ENCODE measurements around the gene CHEK2.

CHEK2 gene

DNA sequence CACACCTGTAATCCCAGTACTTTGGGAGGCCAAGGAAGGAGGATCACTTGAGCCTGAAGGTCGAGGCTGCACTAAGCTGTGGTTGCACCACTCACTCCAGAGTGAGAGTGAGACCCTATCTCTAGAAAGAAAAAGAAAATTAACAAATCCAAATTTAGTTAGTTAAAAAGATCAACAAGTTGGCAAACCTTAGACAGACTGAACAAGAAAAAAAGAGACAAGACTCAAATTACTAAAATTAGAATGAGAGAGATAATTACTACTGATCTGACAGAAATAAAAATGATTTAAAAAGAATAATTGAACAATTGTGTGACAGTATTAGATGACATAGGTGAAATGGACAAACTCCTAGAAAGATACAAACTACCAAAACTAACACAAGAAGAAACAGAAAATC lies 13.6 kb downstream of the CHEK2 start:
- no peak overlapping the region for H3K4me3 ChIP-seq (ENCODE audit: low read depth, low read length)
- no peak for TF ChIP-seq CTCF (IDR thresholded peaks at IDR 0.05; ENCODE audit: insufficient read depth, low read depth, low read length, missing control alignments)
- DNase-seq (ENCODE audit: low read depth) = no peak

GRCh38 chr22:28718044-28718443 lies 23.6 kb downstream of the CHEK2 start:
- TF ChIP-seq CTCF (IDR thresholded peaks at IDR 0.05; ENCODE audit: insufficient read depth, low read depth, low read length, missing control alignments) = no peak
- DNase-seq (ENCODE audit: low read depth) = no peak
- no peak overlapping the region for H3K4me3 ChIP-seq (ENCODE audit: low read depth, low read length)

- no peak for DNase-seq (ENCODE audit: low read depth)
- no peak for TF ChIP-seq CTCF (IDR thresholded peaks at IDR 0.05; ENCODE audit: insufficient read depth, low read depth, low read length, missing control alignments)
These were observed 24.9 kb downstream of the CHEK2 start for GRCh38 chr22:28716686-28717085.

GRCh38 chr22:28715611-28716010 lies 26.0 kb downstream of the CHEK2 start:
- H3K4me3 ChIP-seq (ENCODE audit: low read depth, low read length) = no peak overlapping the region
- no peak for TF ChIP-seq CTCF (IDR thresholded peaks at IDR 0.05; ENCODE audit: insufficient read depth, low read depth, low read length, missing control alignments)
- DNase-seq (ENCODE audit: low read depth) = no peak

More at GRCh38 chr22:28716686-28717085, 24.9 kb downstream of the CHEK2 start:
- no peak overlapping the region for H3K4me3 ChIP-seq (ENCODE audit: low read depth, low read length)

DNA sequence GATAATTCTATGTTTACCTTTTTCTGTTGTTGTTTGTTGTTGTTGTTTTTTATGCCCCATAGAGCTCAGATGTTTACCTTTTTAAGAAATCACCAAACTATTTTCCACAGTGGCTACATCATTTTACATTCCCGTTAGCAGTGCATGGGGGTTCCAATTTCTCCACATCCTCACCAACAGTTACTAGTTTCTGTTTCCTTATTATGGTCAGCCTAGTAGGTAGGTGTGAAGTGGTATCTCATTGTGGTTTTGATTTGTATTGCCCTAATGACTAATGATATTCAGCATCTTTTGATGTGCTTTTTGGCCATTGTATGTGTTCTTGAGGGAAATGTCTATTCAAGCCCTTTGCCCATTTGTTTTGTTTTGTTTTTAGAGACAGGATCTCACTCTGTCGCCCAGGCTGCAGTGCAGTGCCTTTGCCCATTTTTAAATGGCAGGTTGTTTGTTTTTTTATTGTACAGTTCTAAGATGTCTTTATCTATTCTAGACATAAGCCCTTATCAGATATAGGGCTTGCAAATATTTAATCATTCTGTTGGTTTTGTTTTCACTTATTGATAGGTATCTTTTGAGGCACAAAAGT lies 27.5 kb downstream of the CHEK2 start:
- TF ChIP-seq CTCF (IDR thresholded peaks at IDR 0.05; ENCODE audit: insufficient read depth, low read depth, low read length, missing control alignments) = no peak

DNA sequence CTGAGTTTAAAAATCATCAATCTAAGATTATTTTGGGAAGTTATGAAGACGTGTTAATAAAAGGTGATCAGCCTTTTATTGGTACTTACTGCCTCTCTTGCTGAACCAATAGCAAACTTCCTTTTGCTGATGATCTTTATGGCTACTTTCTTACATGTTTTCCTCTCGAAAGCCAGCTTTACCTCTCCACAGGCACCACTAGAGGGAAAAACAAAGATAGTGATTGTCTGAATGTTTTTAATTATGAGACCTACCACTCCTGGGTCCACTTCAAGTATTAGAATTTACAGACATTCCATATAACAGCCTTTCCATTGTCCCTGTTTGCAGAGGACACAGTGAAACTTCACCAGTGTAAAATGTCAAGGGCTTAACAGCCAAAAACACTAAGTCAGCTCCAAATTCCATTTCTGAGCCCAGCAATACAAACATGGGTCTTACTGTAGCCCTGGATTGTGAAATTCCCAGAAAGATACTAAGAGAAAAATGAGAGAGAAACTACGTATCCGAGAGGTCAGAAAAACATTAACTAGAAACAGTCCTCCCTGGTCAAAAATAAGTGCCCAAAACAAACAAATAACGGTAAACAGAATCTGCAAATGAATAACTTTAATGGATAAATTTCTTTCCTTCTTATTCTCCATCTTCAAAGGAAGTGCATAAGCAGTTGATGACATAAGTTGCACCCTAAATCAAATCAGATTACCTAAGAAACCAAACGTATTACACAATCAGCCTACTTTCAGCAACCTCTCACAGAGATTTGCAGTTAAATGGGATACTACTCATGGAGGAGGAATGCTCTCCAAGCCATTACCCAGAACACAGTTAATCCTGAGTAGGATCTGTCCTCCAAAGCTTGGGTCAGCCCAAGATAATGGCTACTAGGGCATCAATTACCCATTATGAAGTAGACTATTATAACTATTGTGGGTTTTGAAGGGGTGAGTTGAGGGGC lies 29.5 kb downstream of the CHEK2 start:
- DNase-seq (ENCODE audit: low read depth) = no peak
- TF ChIP-seq CTCF (IDR thresholded peaks at IDR 0.05; ENCODE audit: insufficient read depth, low read depth, low read length, missing control alignments) = no peak
- no peak overlapping the region for H3K4me3 ChIP-seq (ENCODE audit: low read depth, low read length)

More for the DNA sequence above, 27.5 kb downstream of the CHEK2 start:
- DNase-seq (ENCODE audit: low read depth) = peak; percentile 7
- no peak overlapping the region for H3K4me3 ChIP-seq (ENCODE audit: low read depth, low read length)

Measured in GM12865 (cell line).